Keratinocyte (primary cell): Measurements from ENCODE around the gene DCAF15. TPM values are rescaled to one million over a fixed set of nuclear protein-coding genes. Genes with fewer than 3 reads are reported as not detected.

Experiments used
- DNase-seq: peaks from one replicate; pipeline ENCODE4 v3.0.0-alpha.2; 2011; ENCODE audit warnings: low read depth, missing footprints, low spot score
- FAIRE-seq: peaks from 2 replicates; lab custom pipeline; 2011; peaks lifted over from hg19 to GRCh38; lab: Jason Lieb, UNC
- H2AFZ ChIP-seq: 2 replicates; pipeline ENCODE4 v1.6.0; 2012; ENCODE audit warnings: low read length, control low read depth, inconsistent platforms; ENCODE audit not compliant: control insufficient read depth
- H3K27ac ChIP-seq: 2 replicates; pipeline ENCODE4 v1.5.1; 2011; ENCODE audit warnings: low read length; ENCODE audit not compliant: control insufficient read depth, insufficient read depth
- H3K27me3 ChIP-seq: 3 replicates; pipeline ENCODE4 v1.6.0; 2011; ENCODE audit warnings: low read length; ENCODE audit not compliant: control insufficient read depth, insufficient read depth; ENCODE audit errors: extremely low read depth
- H3K36me3 ChIP-seq, 2 experiments: 2 replicates in 1 of 2; 3 replicates in 1 of 2; pipeline ENCODE4 v1.5.1; 2011; ENCODE audit warnings: low read length in 2 of 2, mild to moderate bottlenecking in 1 of 2; ENCODE audit not compliant: control insufficient read depth in 2 of 2, insufficient read depth in 2 of 2; ENCODE audit errors: extremely low read depth in 1 of 2
- H3K4me1 ChIP-seq: 3 replicates; pipeline ENCODE4 v1.5.1; 2011; ENCODE audit warnings: low read length; ENCODE audit not compliant: control insufficient read depth, insufficient read depth; ENCODE audit errors: extremely low read depth
- H3K4me2 ChIP-seq: 3 replicates; pipeline ENCODE4 v1.6.0; 2011; ENCODE audit warnings: low read depth, low read length; ENCODE audit not compliant: control insufficient read depth, insufficient read depth; ENCODE audit errors: extremely low read depth
- H3K4me3 ChIP-seq, 3 experiments: fragments of 200-600 bp in 1 of 3; sonication (generic) in 1 of 3; 2 replicates in 2 of 3; 3 replicates in 1 of 3; pipeline ENCODE4 v1.5.1; 2011 to 2016; ENCODE audit warnings: low read length in 3 of 3, mild to moderate bottlenecking in 3 of 3, control low read depth in 2 of 3, inconsistent platforms in 1 of 3, low read depth in 1 of 3, mixed read lengths in 1 of 3, mixed run types in 1 of 3, moderate library complexity in 1 of 3; ENCODE audit not compliant: control insufficient read depth in 2 of 3, insufficient read depth in 2 of 3; ENCODE audit errors: extremely low read depth in 1 of 3
- H3K79me2 ChIP-seq: 2 replicates; pipeline ENCODE4 v1.6.0; 2012; ENCODE audit warnings: low read length; ENCODE audit not compliant: control insufficient read depth, insufficient read depth
- H3K9ac ChIP-seq: 3 replicates; pipeline ENCODE4 v1.6.0; 2011; ENCODE audit warnings: low read length; ENCODE audit not compliant: control insufficient read depth, insufficient read depth; ENCODE audit errors: extremely low read depth
- H3K9me1 ChIP-seq: 3 replicates; pipeline ENCODE4 v1.6.0; 2011; ENCODE audit warnings: low read length; ENCODE audit not compliant: control insufficient read depth, insufficient read depth; ENCODE audit errors: extremely low read depth
- H3K9me3 ChIP-seq: 2 replicates; pipeline ENCODE4 v1.5.1; 2012; ENCODE audit warnings: low read depth, low read length; ENCODE audit not compliant: control insufficient read depth
- H4K20me1 ChIP-seq: 3 replicates; pipeline ENCODE4 v1.6.0; 2011; ENCODE audit warnings: low read length; ENCODE audit not compliant: control insufficient read depth, insufficient read depth; ENCODE audit errors: extremely low read depth
- EZH2 ChIP-seq: IDR thresholded peaks from one replicate; pipeline ENCODE4 v1.6.1; 2012; ENCODE audit warnings: inconsistent platforms, mild to moderate bottlenecking, low read length, moderate library complexity
- dilution Hi-C: fragments of 300-500 bp; cut with MboI; formaldehyde crosslinking; loops from one replicate; pipeline ENCODE4 v1.7.0; 2020; ENCODE audit warnings: low sequenced_read_pairs; ENCODE audit not compliant: extremely low pct_ligation_motif_present
- polyA plus RNA-seq, 5 experiments: library from polyadenylated mRNA; depleted of rRNA in 3 of 5; stranded (reverse) in 3 of 5; stranded (forward) in 1 of 5; unstranded in 1 of 5; fragments of >200 nt; gene quantifications; 1 replicate in 1 of 5; 2 replicates in 3 of 5; 3 replicates in 1 of 5; pipeline versions ENCODE4 v1.2.1 to v1.2.3, GENCODE V29; 2011 to 2012; ENCODE audit warnings: missing spikeins in 2 of 5, low read depth in 1 of 5, low replicate concordance in 1 of 5
- TF ChIP-seq, protein P1 (sequence below), 3 experiments: IDR thresholded peaks in 1 of 3; conservative IDR thresholded peaks in 1 of 3; optimal IDR thresholded peaks in 1 of 3; 2 replicates in 2 of 3; 3 replicates in 1 of 3; pipeline versions ENCODE3 to v1.5.1; 2011; ENCODE audit warnings: low read length in 3 of 3, mild to moderate bottlenecking in 3 of 3, moderate library complexity in 2 of 3, control low read depth in 1 of 3, inconsistent platforms in 1 of 3; ENCODE audit not compliant: insufficient read depth in 2 of 3; ENCODE audit errors: extremely low read depth in 1 of 3

DCAF15 gene
- polyA plus RNA-seq, 1 donor (not counting 4 experiments of a cell fraction or from before 2014, with no cell fraction given) = 15.1 TPM

DNA sequence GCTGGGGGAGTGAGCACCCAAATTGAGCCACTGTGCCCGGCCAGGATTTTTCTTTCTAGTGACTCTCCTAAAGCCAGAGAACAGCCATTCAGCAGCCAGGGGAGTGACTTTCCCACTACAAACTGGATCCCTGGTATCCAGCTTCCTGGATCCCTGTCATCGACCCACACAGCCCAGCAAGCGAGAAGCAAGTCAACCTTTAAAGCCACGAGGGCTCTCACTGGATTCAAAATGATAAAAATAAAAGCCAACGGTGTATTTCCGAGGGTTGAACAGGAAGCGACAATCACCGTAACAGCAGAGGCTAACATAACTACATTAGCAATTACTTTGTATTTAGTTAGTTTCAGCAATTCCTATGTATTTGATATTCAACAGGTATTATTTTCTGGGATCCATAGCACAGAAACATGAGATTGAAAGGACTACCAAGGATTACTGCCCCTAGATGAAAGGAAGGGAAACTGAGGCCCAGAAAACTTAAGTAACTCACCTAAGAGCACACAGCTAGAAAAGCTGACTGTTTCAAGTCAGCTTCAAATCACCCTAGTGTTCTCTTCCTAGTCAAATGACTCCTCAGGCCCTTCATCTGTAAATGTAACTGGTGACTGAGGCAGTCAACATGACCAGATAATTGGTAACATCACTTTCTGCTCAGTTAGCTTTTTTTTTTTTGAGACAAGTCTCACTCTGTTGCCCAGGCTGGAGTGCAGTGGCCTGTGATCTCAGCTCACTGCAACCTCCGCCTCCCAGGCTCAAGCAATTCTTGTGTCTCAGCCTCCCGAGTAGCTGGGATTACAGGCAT is 51.1 kb downstream of the DCAF15 start:
- Histone ChIP-seq H4K20me1 (no peaks in the 10 kb centered on the region), H3K4me3 (no peak overlapping the region), H3K9ac (no peak overlapping the region), H3K79me2 (peaks cover 10% of the 10 kb centered on the region), H3K27me3 (no peaks in the 10 kb centered on the region), H3K9me1 (no peaks in the 10 kb centered on the region), H3K9me3 (no peaks in the 10 kb centered on the region), H3K4me1 (peaks cover 28% of the 10 kb centered on the region), H3K36me3 (peaks cover 0 to 2% of the 10 kb centered on the region in 2 experiments), H3K27ac (peak overlapping the region; percentile 22), H2AFZ (peak overlapping the region; percentile 4), H3K4me2 (peak overlapping the region; percentile 25)
- no peak for FAIRE-seq
- dilution Hi-C loops = no loop called here
- DNase-seq = no peak
- TF ChIP-seq, protein P1, sequence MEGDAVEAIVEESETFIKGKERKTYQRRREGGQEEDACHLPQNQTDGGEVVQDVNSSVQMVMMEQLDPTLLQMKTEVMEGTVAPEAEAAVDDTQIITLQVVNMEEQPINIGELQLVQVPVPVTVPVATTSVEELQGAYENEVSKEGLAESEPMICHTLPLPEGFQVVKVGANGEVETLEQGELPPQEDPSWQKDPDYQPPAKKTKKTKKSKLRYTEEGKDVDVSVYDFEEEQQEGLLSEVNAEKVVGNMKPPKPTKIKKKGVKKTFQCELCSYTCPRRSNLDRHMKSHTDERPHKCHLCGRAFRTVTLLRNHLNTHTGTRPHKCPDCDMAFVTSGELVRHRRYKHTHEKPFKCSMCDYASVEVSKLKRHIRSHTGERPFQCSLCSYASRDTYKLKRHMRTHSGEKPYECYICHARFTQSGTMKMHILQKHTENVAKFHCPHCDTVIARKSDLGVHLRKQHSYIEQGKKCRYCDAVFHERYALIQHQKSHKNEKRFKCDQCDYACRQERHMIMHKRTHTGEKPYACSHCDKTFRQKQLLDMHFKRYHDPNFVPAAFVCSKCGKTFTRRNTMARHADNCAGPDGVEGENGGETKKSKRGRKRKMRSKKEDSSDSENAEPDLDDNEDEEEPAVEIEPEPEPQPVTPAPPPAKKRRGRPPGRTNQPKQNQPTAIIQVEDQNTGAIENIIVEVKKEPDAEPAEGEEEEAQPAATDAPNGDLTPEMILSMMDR (optimal IDR thresholded peaks at IDR 0.05 in 1 of 3, IDR thresholded peaks at IDR 0.05 in 1 of 3, conservative IDR thresholded peaks at IDR 0.05 in 1 of 3; ENCODE audit: extremely low read depth in 1 of 3, insufficient read depth in 2 of 3, low read length in 3 of 3) = no peak
- no peak for TF ChIP-seq EZH2

DNA sequence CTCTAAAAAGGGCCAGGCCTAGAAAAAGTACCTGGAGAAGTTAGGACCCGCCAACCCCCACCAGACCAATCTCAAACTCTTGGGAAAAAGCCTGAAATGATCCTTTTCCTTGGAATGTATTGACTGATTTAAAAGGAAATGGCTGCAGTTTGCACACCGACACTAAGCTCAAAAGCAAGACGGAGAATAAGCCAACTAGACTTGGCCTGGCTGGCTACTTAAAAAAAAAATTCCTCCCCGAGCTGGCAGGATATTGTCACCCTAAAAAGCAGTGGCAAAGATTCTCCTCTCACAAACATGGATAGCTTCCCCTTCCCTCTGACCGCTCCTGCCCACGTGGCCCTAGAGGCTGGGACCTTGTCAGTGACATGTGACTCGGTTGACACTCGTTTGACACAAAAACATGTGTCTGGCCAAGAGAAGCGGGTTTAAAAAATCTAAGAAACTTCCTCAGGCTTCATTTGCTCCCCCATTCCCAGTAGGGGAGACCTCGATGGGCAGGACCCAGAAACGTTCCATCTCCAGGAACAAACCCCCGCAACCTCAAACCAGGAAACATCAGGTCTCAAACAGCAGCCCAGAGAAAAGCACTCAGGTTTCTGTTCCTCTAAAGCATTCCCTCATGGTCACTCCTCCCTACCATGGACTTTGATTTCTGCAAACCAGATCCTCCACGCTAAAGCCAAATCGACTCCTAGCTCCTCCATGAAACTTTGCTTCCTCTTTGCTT is 52.5 kb downstream of the DCAF15 start:
- Histone ChIP-seq H3K27me3 (no peaks in the 10 kb centered on the region), H3K9me1 (no peaks in the 10 kb centered on the region), H3K9me3 (no peaks in the 10 kb centered on the region), H3K4me1 (peaks cover 30% of the 10 kb centered on the region), H3K4me2 (peak overlapping the region; percentile 55), H3K9ac (peak overlapping the region; percentile 5), H3K27ac (peak overlapping the region; percentile 7), H3K79me2 (peaks cover 10% of the 10 kb centered on the region), H3K4me3 (peak overlapping the region in 2 of 3 experiments; percentile 18 to 39), H2AFZ (peak overlapping the region; percentile 4), H3K36me3 (peaks cover 0 to 2% of the 10 kb centered on the region in 2 experiments), H4K20me1 (no peaks in the 10 kb centered on the region)
- TF ChIP-seq, protein P1 (optimal IDR thresholded peaks at IDR 0.05 in 1 of 3, IDR thresholded peaks at IDR 0.05 in 1 of 3, conservative IDR thresholded peaks at IDR 0.05 in 1 of 3; ENCODE audit: extremely low read depth in 1 of 3, insufficient read depth in 2 of 3, low read length in 3 of 3) = no peak
- TF ChIP-seq EZH2 = no peak
- DNase-seq = no peak
- FAIRE-seq = no peak
- dilution Hi-C loops = no loop called here
